Colonic mucosa (tissue), 4 donors: ENCODE results near the gene C4orf54. TPM values are rescaled to one million over a fixed set of nuclear protein-coding genes. Genes with fewer than 3 reads are reported as not detected.

Source experiments
- DNase-seq: peaks from one replicate; pipeline ENCODE4 v3.0.0-alpha.2; 2020
- H3K27ac ChIP-seq: fragments of 200-600 bp; one replicate; pipeline ENCODE4 v1.8.0; 2021
- H3K27me3 ChIP-seq: fragments of 200-600 bp; one replicate; pipeline ENCODE4 v1.8.0; 2021
- H3K36me3 ChIP-seq: fragments of 200-600 bp; one replicate; pipeline ENCODE4 v1.8.0; 2021
- H3K4me1 ChIP-seq: fragments of 200-600 bp; one replicate; pipeline ENCODE4 v1.8.0; 2021; ENCODE audit warnings: mild to moderate bottlenecking
- H3K4me3 ChIP-seq: fragments of 200-600 bp; one replicate; pipeline ENCODE4 v1.8.0; 2021
- H3K9ac ChIP-seq, 2 donors: one replicate each; pipeline ENCODE4 v1.7.0; 2013; ENCODE audit warnings: control low read depth in 2 of 2, low read depth in 2 of 2, low read length in 2 of 2
- H3K9me3 ChIP-seq: fragments of 200-600 bp; one replicate; pipeline ENCODE4 v1.8.0; 2021
- CTCF ChIP-seq: fragments of 200-600 bp; IDR thresholded peaks from one replicate; pipeline ENCODE4 v1.8.0; 2022; ENCODE audit warnings: antibody characterized with exemption, mild to moderate bottlenecking
- intact Hi-C: fragments of 100-400 bp; cut with DNase I; formaldehyde crosslinking; loops from one replicate; pipeline ENCODE4 v1.14.1; 2022
- total RNA-seq, 2 donors: library from RNA; stranded (reverse); fragmentation: NEBNext Ultra II Directional in 1 of 2; extraction: Animal tissue kit (Norgen Biotek cat#: 25700) in 1 of 2; gene quantifications; one replicate each; pipeline ENCODE4 v1.2.1, GENCODE V29; 2021
- donor health status: healthy.
- donor health status: DM: no; HTN: no; CAD: no.
- donor health status: DM: no; HTN: no; CAD: no.

Gene C4orf54
- under 1 TPM in 1 of 2 donors, not detected in 1; 0.27 TPM for total RNA-seq

GRCh38 chr4:99657798-99658197 is at the start of gene C4orf54:
Gene C4orf54 (minus strand): TSS chr4:99657828. CDS start chr4:99654648, 3,180 bp downstream.
- intact Hi-C loops: no loop called here

GRCh38 chr4:99705891-99706290 is 48.3 kb upstream of the C4orf54 start:
- DNase-seq: no peak
- Histone ChIP-seq H3K36me3 (no peaks in the 10 kb centered on the region), H3K9me3 (no peaks in the 10 kb centered on the region), H3K4me3 (no peak overlapping the region), H3K4me1 (no peaks in the 10 kb centered on the region), H3K27me3 (no peaks in the 10 kb centered on the region), H3K27ac (no peak overlapping the region), H3K9ac (no peak overlapping the region)
- TF ChIP-seq CTCF: no peak
- intact Hi-C loops: no loop called here

More at GRCh38 chr4:99657798-99658197, at the start of gene C4orf54:
- H3K27me3 ChIP-seq: no peaks in the 10 kb centered on the region
- H3K9ac ChIP-seq: no peak within 1 kb of the TSS
- H3K27ac ChIP-seq: no peak within 1 kb of the TSS
- TF ChIP-seq CTCF: no peak
- no peak for DNase-seq
- H3K9me3 ChIP-seq: no peaks in the 10 kb centered on the region
- no peak within 1 kb of the TSS for H3K4me3 ChIP-seq
- H3K36me3 ChIP-seq: no peaks in the 10 kb centered on the region
- no peaks in the 10 kb centered on the region for H3K4me1 ChIP-seq

GRCh38 chr4:99696801-99697200 is 39.2 kb upstream of the C4orf54 start:
- intact Hi-C loops: no loop called here
- H3K36me3 ChIP-seq: no peaks in the 10 kb centered on the region
- H3K27ac ChIP-seq: no peak overlapping the region
- no peak overlapping the region for H3K4me3 ChIP-seq
- no peak overlapping the region for H3K9ac ChIP-seq
- no peaks in the 10 kb centered on the region for H3K9me3 ChIP-seq
- H3K4me1 ChIP-seq: no peaks in the 10 kb centered on the region
- no peaks in the 10 kb centered on the region for H3K27me3 ChIP-seq
- no peak for TF ChIP-seq CTCF
- DNase-seq: no peak

GRCh38 chr4:99693140-99693539 is 35.5 kb upstream of the C4orf54 start:
- no peak overlapping the region for H3K9ac ChIP-seq
- no peak for TF ChIP-seq CTCF
- no peaks in the 10 kb centered on the region for H3K9me3 ChIP-seq
- H3K27ac ChIP-seq: no peak overlapping the region
- intact Hi-C loops: no loop called here
- H3K27me3 ChIP-seq: no peaks in the 10 kb centered on the region
- H3K4me1 ChIP-seq: no peaks in the 10 kb centered on the region
- H3K36me3 ChIP-seq: no peaks in the 10 kb centered on the region
- no peak for DNase-seq
- no peak overlapping the region for H3K4me3 ChIP-seq

GRCh38 chr4:99690990-99691389 is 33.4 kb upstream of the C4orf54 start:
- Histone ChIP-seq H3K27me3 (no peaks in the 10 kb centered on the region), H3K4me3 (no peak overlapping the region), H3K9me3 (no peaks in the 10 kb centered on the region), H3K9ac (no peak overlapping the region), H3K36me3 (no peaks in the 10 kb centered on the region), H3K4me1 (no peaks in the 10 kb centered on the region), H3K27ac (no peak overlapping the region)
- no peak for TF ChIP-seq CTCF
- DNase-seq: no peak
- intact Hi-C loops: no loop called here

GRCh38 chr4:99690472-99690871 is 32.8 kb upstream of the C4orf54 start:
- H3K9ac ChIP-seq: no peak overlapping the region
- intact Hi-C loops: no loop called here
- H3K9me3 ChIP-seq: no peaks in the 10 kb centered on the region
- no peak overlapping the region for H3K27ac ChIP-seq
- H3K4me1 ChIP-seq: no peaks in the 10 kb centered on the region
- H3K36me3 ChIP-seq: no peaks in the 10 kb centered on the region
- no peaks in the 10 kb centered on the region for H3K27me3 ChIP-seq
- no peak overlapping the region for H3K4me3 ChIP-seq
- no peak for TF ChIP-seq CTCF
- DNase-seq: no peak
